ENCODE measurements around the gene INPP5F.

DNA sequence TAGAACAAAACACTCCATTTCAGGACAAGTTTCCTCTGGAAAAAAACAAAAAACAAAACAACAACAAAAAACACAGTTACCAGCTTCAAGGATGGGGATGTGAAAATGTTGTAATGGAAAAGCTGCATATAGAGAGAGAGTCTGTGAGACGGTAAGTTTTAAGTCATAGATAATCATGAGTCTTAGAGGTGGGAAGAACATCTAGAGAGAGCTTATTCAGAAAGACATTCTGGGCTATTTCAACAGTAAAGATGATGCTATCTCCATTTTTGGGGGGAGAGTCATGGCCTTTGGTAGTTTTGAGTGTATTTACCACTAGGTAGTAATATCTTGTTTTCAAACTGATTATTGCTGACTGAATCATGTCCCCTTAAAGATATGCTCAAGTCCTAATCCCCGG, 23.3 kb upstream of the INPP5F start:
- TF ChIP-seq GATA2 (IDR thresholded peaks at IDR 0.05; ENCODE audit: low read depth, low read length) (no peak), GATA3 (IDR thresholded peaks at IDR 0.05; ENCODE audit: low read depth, low read length) (no peak)
